PC-9 (cell line): ENCODE measurements around the gene FNDC5.

Source experiments
- EZH2 ChIP-seq: fragments of 200-600 bp; sonication (generic); IDR thresholded peaks from 2 replicates; pipeline ENCODE4 v1.8.0; 2017; ENCODE audit warnings: antibody characterized with exemption, low read depth
- TF ChIP-seq, protein P1 (sequence below): fragments of 200-600 bp; sonication (generic); conservative IDR thresholded peaks from 2 replicates; pipeline ENCODE4 v1.6.1; 2017; ENCODE audit warnings: mixed run types, antibody characterized with exemption, mild to moderate bottlenecking, moderate library complexity

DNA sequence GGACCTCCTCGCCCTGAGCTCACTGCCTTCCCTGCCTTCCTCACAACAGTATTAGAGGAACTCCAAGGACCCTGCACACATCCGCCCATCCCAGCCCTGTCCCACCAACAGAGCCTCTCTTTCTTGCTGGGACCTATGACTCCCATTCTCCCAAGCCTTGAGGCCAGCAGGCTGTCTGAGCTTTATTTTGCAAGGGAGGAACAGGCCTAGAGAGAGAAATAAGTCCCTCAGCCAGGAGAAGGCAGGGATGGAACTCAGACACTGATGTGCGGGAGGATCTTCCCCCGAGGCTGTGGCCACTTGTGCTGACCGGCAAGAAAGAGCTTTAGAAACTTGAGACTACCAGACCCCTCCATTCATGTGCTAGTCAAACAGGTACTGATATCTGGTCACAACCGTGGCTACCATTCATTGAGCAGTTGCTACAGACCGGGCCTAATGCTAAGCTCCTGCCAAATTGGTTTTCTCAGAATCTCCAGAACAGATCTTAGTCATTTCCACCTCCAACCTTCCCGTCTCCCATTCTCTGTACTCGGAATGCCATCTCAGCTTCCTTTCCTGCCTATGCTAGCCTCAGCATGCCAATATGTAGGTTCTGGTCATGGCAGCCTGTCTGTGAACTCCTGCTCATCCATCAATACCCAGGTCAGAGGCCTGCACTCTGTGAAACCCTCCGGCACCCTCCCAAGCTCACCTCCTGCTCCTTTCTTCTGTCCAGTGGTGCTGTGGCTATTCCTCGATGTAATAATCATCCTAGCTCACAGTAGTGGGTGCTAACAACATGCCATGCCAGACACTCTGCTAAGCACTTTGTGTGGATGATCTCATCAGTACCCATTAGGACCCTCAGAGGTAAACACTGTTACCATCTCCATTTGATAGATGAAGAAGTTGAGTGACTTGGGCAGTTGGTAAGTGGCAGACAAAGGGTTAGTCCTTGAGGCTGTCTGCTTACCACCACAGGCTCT is 26.7 kb upstream of the FNDC5 start:
- TF ChIP-seq, protein P1, sequence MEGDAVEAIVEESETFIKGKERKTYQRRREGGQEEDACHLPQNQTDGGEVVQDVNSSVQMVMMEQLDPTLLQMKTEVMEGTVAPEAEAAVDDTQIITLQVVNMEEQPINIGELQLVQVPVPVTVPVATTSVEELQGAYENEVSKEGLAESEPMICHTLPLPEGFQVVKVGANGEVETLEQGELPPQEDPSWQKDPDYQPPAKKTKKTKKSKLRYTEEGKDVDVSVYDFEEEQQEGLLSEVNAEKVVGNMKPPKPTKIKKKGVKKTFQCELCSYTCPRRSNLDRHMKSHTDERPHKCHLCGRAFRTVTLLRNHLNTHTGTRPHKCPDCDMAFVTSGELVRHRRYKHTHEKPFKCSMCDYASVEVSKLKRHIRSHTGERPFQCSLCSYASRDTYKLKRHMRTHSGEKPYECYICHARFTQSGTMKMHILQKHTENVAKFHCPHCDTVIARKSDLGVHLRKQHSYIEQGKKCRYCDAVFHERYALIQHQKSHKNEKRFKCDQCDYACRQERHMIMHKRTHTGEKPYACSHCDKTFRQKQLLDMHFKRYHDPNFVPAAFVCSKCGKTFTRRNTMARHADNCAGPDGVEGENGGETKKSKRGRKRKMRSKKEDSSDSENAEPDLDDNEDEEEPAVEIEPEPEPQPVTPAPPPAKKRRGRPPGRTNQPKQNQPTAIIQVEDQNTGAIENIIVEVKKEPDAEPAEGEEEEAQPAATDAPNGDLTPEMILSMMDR: no peak
- TF ChIP-seq EZH2: no peak
